T-helper 2 cell (primary cell): ENCODE measurements around the gene CCSER1.
"Not testable (repeated sequence)": the region's sequence is repeated elsewhere in the genome, so short reads cannot be mapped to it uniquely, and the experiment has no call there.

Source experiments
- DNase-seq, 5 experiments: peaks; one replicate each; pipeline versions ENCODE4 v3.0.0 to v3.0.0-alpha.2; 2012 to 2022

Gene CCSER1

DNA sequence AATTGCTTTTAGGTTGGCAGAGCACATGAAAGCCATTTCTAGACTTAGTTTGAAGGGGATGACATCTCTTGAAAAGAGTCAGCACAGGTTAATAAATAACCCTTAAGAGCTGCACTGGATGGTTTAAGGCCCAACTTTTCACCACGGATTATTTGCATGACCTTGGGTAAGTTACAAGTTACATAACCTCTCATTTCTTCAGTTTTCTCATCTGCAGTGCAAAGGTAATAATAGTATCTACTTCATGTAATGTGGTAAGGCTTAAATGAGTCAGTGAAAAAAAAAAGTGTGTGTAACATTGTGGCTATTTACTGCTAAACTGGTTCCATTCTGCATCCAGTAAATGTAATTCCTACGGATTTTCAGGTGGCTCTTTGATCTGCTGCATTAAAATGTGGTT, 715.8 kb downstream of the CCSER1 start:
- no peak for DNase-seq

DNA sequence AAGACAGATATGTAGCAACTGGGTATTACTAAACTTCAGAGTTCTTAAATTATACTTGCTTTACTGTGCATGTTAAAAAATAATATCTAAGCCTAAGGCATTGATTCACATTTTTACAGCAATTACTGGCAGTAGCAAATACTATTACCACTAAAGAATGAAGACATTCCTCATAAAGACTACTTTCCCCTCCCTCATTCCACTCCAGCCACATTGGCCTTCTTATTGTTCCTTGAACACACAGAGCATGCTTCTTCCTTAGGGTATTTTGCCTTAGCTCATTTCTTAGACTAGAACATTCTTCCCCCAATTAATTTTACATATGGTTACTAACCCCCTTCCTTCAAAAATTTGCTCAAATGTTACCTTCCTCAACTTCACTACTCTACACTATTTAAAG, 717.0 kb downstream of the CCSER1 start:
- no peak for DNase-seq

- DNase-seq, result no peak
Measured at GRCh38 chr4:90845777-90846176, 718.6 kb downstream of the CCSER1 start.

GRCh38 chr4:90852237-90852636, 725.0 kb downstream of the CCSER1 start:
- no peak for DNase-seq

- DNase-seq, result no peak
Measured at GRCh38 chr4:90855111-90855510, 727.9 kb downstream of the CCSER1 start.

DNA sequence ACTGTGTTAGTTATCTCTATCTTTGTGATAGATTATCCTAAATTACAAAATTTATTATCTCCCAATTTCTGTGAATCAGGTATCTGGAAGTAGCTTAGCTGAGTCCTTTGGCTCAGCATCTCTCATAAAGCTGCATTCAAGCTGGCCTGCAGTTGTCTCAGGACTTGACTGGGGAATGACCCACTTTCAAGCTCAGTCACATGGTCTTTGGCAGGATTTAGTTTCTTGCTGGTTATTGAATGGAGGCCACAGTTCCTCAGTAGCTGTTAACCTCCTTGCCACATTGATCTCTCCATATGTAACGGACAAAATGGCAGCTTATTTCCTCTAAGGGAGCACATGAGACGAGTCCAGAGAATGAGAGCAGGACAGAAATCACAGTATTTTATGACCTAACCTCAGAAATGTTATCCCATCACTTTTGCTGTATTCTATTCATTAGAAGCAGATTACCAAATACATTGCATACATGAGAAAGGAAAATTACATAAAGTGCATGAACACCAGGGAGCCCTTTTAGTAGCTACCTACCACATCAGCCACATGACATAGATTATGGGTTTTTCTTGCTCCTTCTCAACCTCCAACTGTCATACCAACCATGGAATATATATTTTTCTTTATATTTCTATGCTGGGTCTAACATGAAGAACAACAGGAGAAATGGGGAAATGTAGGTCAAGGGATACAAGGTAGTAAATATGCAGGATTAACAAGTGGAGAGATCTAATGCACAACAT, 730.1 kb downstream of the CCSER1 start:
- DNase-seq, result no peak

GRCh38 chr4:90875791-90876190, 748.6 kb downstream of the CCSER1 start:
- DNase-seq, result no peak

- no peak for DNase-seq
Measured at GRCh38 chr4:90876296-90876695, 749.1 kb downstream of the CCSER1 start.

DNA sequence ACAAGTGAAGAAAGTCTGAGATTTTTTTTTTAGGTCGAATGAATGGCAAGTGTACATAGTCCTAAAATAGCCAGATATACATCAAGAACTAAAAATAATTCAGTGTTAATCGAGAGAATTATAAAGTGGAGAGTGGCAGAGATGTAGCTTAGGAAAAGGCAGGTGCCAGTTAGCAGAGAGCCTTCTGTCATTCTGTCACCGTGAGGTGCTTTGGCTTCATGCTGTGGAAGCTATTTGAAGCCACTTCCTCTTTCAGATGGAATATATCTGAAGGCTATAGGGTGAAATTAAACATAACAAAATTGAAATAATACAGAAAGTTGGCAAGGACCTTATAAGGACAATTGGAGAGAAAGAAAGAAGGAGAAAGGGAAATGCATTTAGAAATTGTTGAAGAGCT, 756.3 kb downstream of the CCSER1 start:
- DNase-seq, result no peak

GRCh38 chr4:90888571-90888970, 761.4 kb downstream of the CCSER1 start:
- DNase-seq, result no peak

DNA sequence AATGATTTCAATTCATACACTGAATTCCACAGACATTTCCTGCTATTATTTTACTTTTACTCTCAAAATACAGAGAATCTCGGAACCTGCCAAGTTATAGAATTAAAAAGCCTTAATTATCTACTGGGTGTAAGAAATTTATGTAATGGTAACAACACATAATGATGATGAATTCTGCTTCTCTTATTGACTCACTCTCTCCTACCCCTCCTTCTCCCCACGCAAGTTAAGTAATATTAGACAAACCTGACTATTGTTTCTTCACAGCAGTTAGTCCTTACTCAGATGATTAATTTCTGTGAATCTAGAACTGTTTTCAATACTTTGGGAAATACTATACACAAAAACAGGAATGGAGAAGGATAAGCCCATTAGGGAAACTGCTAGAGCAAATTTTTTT, 762.0 kb downstream of the CCSER1 start:
- DNase-seq, result no peak

- DNase-seq, result not testable (repeated sequence)
Measured at GRCh38 chr4:90903413-90903812, 776.2 kb downstream of the CCSER1 start.

DNA sequence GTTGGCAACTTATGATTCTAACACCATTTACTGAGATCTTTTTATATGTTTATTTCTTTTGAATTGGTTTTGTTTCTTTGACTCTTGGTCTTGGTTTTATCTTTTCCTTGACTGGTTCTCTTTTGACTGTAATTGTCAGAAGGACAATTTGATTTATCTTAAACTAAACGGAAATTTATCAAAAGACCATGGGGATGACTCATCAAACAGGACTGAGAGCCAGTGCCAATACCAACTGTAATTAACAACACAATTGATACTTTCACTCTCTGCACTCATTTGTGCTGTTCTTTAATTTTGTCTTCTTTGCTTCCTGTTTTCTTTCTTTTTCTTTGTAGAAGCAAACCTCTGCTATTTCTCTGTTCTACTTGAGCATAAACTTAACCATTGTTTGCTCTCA, 776.8 kb downstream of the CCSER1 start:
- DNase-seq, result no peak

DNA sequence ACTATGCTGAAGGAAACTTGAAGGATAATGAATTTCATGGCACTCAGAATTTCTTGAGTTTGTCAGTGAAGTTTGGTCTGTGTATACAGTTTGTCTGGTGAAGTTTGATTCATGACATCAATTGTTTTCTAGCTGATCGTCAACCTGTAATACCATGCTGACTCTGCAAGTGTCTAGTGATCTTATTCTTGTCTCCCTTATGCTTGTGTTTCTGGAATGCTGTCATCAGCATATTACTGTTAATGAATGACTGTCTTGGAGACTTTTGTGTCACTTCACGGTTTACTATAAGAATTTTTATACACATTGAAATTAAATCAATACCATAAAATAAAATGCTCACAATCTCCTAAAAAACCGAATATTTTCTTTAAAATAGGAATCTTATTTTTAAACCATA, 779.0 kb downstream of the CCSER1 start:
- DNase-seq, result no peak

GRCh38 chr4:90911724-90912434, 784.7 kb downstream of the CCSER1 start:
- DNase-seq, result not testable (repeated sequence)

GRCh38 chr4:90922174-90922573, 795.0 kb downstream of the CCSER1 start:
- no peak for DNase-seq

DNA sequence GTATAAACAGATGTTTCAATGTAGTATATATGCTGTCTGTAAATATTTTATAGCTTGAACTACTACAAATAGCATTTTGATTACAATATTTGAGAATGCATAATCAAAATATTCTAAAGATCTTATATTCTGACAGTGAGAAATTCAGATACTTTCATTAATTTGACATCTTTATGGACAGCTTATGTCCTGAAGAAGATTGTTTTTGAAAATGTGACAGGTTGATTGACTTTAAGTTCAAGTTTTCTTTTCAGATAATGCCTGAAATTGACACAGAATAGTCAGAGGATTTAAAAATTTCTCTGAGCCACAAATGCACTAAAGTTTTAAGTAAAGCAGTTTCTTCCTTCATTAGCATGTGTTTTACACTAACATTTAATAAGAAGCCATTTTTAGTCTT, 799.8 kb downstream of the CCSER1 start:
- DNase-seq, result no peak

DNA sequence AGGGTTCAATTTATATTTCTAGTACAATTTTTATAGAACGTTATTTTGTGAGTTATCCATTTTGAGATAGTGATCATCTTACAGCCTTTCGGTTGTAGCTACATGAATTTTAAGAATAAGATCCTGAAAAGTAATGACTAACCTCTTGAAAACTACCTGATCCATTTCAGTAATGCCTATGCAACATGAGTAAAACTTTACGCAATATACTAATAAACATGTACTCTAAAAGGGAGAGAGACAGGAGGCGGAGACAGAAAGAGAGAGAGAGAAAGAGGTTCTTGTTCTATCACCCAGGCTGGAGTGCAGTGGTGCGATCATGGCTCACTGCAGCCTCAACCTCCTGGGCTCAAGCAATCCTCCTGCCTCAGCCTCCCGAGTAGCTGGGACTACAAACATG, 816.1 kb downstream of the CCSER1 start:
- DNase-seq, result no peak

GRCh38 chr4:90946945-90947344, 819.8 kb downstream of the CCSER1 start:
- DNase-seq, result no peak

GRCh38 chr4:90950385-90950841, 823.2 kb downstream of the CCSER1 start:
- DNase-seq, result no peak

DNA sequence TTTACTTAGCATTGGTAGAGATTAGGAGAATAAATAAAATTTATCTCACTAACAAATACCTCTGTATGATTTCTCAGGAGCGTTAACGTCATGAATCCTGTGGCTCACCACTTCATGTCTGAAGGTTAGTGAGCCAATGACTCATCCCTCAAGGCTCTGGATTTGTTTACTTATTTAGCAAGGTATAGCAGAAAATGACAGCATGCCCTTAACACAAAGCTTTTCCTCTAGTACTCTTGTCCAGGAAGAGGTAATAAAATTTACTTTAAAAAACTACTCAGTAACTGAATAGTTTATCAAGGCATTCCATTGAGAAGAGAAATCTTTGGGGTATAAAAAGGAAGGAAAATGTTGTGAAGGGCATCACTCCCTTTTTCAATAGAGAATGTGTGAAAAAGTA, 823.8 kb downstream of the CCSER1 start:
- no peak for DNase-seq

DNA sequence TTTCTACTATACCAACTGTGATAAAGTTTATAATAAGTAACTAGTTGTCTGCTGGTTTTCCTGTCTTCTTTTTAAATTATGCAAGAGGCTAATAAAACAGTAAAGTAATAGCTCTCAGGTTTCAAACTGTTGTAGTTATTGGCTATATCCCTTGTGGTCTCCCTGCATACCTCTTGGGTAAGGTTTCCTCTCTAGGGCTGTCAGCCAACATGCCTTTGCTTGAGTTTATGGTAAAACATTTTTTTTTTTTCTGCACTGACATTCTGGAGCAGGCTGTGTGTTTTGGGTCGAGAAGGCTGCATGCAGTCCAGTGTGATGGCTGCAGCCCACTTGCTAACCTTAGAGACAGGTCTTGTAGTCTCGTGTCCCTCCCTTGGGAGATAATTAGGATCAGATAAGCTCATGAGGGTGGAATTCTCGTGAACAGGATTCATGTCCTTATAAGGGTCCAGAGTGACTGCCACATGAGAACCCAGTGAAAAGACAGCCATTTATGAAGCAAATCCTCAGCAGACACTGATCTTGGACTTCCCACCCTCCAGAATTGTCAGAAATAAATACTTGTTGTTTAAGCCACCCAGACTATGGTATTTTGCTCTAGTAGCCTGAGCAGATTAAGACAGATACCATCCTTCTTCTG, 831.2 kb downstream of the CCSER1 start:
- no peak for DNase-seq

GRCh38 chr4:90960433-90960832, 833.2 kb downstream of the CCSER1 start:
- no peak for DNase-seq

- DNase-seq, result no peak
Measured at GRCh38 chr4:90960840-90961239, 833.6 kb downstream of the CCSER1 start.
